K562 (cell line): ENCODE measurements around the gene MTPN. TPM values are rescaled to one million over a fixed set of nuclear protein-coding genes. Genes with fewer than 3 reads are reported as not detected.

ENCODE experiments used
- ATAC-seq: fragments of 200-7000 bp; cut with Tn5 transposase; 3 replicates; pipeline ENCODE4 v1.9.1; 2020; ENCODE audit warnings: moderate library complexity
- BruUV-seq: library from RNA; stranded (reverse); fragments of 400-500 nt; replicated peaks from 2 replicates; lab custom pipeline; 2021; lab: Mats Ljungman, UMichigan
- CTCF ChIA-PET: fragments of 300-600 bp; formaldehyde crosslinking; extraction: SDS; loops from one replicate; lab custom pipeline; 2021; ENCODE audit warnings: low intra/inter-chr PET ratio; lab: Yijun Ruan, JAX
- POLR2A ChIA-PET: fragments of 300-600, 350-650 bp; sonication (Branson Sonifier 250); formaldehyde crosslinking; extraction: SDS; loops from one replicate; lab custom pipeline; 2021; ENCODE audit warnings: antibody characterized with exemption, inconsistent platforms; lab: Yijun Ruan, JAX
- DNase-seq, 4 experiments: peaks; one replicate each; pipeline versions ENCODE4 v3.0.0 to v3.0.0-alpha.2; 2011 to 2018; ENCODE audit warnings: low spot score in 3 of 4, mixed read lengths in 3 of 4; ENCODE audit errors: extremely low read depth in 1 of 4
- FAIRE-seq: peaks from 2 replicates; lab custom pipeline; 2011; peaks lifted over from hg19 to GRCh38; lab: Jason Lieb, UNC
- H2AFZ ChIP-seq: 2 replicates; pipeline ENCODE4 v1.6.0; 2011; ENCODE audit warnings: low read depth, low read length, control low read depth, inconsistent platforms
- H3K27ac ChIP-seq: fragments of 200-600 bp; 3 replicates; pipeline ENCODE4 v1.8.0; 2011; ENCODE audit warnings: low read depth, mild to moderate bottlenecking, control low read depth, inconsistent platforms, low read length, moderate library complexity, mixed read lengths; ENCODE audit errors: extremely low read depth
- H3K27me3 ChIP-seq, 2 experiments: fragments of 300-600 bp in 1 of 2; 2 replicates in 1 of 2; 3 replicates in 1 of 2; pipeline versions ENCODE4 v1.6.0 to v1.8.0; 2011; ENCODE audit warnings: inconsistent platforms in 2 of 2, low read length in 2 of 2, mild to moderate bottlenecking in 1 of 2, mixed read lengths in 1 of 2, moderate library complexity in 1 of 2; ENCODE audit not compliant: control insufficient read depth in 2 of 2, insufficient read depth in 2 of 2
- H3K36me3 ChIP-seq: fragments of 300-600 bp; 3 replicates; pipeline ENCODE4 v1.8.0; 2011; ENCODE audit warnings: mild to moderate bottlenecking, low read length, inconsistent platforms; ENCODE audit not compliant: control insufficient read depth, insufficient read depth
- H3K4me1 ChIP-seq, 2 experiments: fragments of 200-600 bp in 1 of 2; replicated peaks in 1 of 2; 2 replicates in 1 of 2; 3 replicates in 1 of 2; pipeline versions ENCODE4 v1.5.1 to v1.8.0; 2011; ENCODE audit warnings: inconsistent platforms in 2 of 2, low read length in 2 of 2, mild to moderate bottlenecking in 1 of 2, mixed read lengths in 1 of 2, moderate library complexity in 1 of 2; ENCODE audit not compliant: control insufficient read depth in 2 of 2, insufficient read depth in 2 of 2
- H3K4me2 ChIP-seq: 2 replicates; pipeline ENCODE4 v1.6.1; 2011; ENCODE audit warnings: low read length, control low read depth, inconsistent platforms, mixed read lengths; ENCODE audit not compliant: insufficient read depth
- H3K4me3 ChIP-seq: fragments of 200-600 bp; sonication (generic), shearing (Covaris generic); 2 replicates; pipeline ENCODE4 v1.5.1; 2016; ENCODE audit warnings: control low read depth, inconsistent platforms
- H3K79me2 ChIP-seq: fragments of 200-600 bp; 3 replicates; pipeline ENCODE4 v1.8.0; 2011; ENCODE audit warnings: low read length, inconsistent platforms; ENCODE audit not compliant: control insufficient read depth, insufficient read depth
- H3K9ac ChIP-seq, 2 experiments: 2 replicates each; pipeline versions ENCODE4 v1.6.0 to v1.6.1; 2011; ENCODE audit warnings: low read depth in 2 of 2, low read length in 2 of 2, control low read depth in 1 of 2, inconsistent platforms in 1 of 2, mild to moderate bottlenecking in 1 of 2, mixed read lengths in 1 of 2; ENCODE audit not compliant: insufficient read depth in 1 of 2
- H3K9me1 ChIP-seq: one replicate; pipeline ENCODE4 v1.6.0; 2011; ENCODE audit warnings: inconsistent platforms, mild to moderate bottlenecking, low read length, moderate library complexity; ENCODE audit not compliant: control insufficient read depth, insufficient read depth
- H3K9me3 ChIP-seq: replicated peaks from 2 replicates; pipeline ENCODE4 v1.5.1; 2011; ENCODE audit warnings: low read depth, low read length, inconsistent platforms; ENCODE audit not compliant: control insufficient read depth, insufficient read depth
- H4K20me1 ChIP-seq: replicated peaks from 2 replicates; pipeline ENCODE4 v1.6.1; 2011; ENCODE audit warnings: low read length, inconsistent platforms, mixed read lengths; ENCODE audit not compliant: control insufficient read depth, insufficient read depth
- CBFA2T2 ChIP-seq: fragments of 450-650 bp; conservative IDR thresholded peaks from 2 replicates; pipeline ENCODE4 v1.6.1; 2017; ENCODE audit warnings: mild to moderate bottlenecking
- CXXC5 ChIP-seq: fragments of 250-450 bp; sonication (Bioruptor Pico); IDR thresholded peaks from 2 replicates; pipeline ENCODE4 v1.8.0; 2022; ENCODE audit warnings: inconsistent platforms, mild to moderate bottlenecking, moderate library complexity
- HDAC1 ChIP-seq, 2 experiments: fragments of 450-650 bp; IDR thresholded peaks; 2 replicates each; pipeline ENCODE4 v1.6.1; 2016 to 2017; ENCODE audit warnings: inconsistent platforms in 1 of 2, mild to moderate bottlenecking in 1 of 2, moderate library complexity in 1 of 2
- LCOR ChIP-seq: sonication (generic); formaldehyde crosslinking; IDR thresholded peaks from 2 replicates; pipeline ENCODE4 v1.8.0; 2022; ENCODE audit warnings: mild to moderate bottlenecking, missing genetic modification reagents
- MTA1 ChIP-seq: fragments of 450-650 bp; IDR thresholded peaks from 2 replicates; pipeline ENCODE4 v1.6.1; 2017; ENCODE audit warnings: borderline replicate concordance
- NFIC ChIP-seq: fragments of 450-650 bp; IDR thresholded peaks from 2 replicates; pipeline ENCODE4 v1.6.1; 2017; ENCODE audit warnings: mild to moderate bottlenecking, inconsistent platforms
- POLR2A ChIP-seq: fragments of 450-650 bp; conservative IDR thresholded peaks from 2 replicates; pipeline ENCODE4 v1.6.1; 2016
- POLR2G ChIP-seq: fragments of 200-400 bp; formaldehyde crosslinking; IDR thresholded peaks from 2 replicates; pipeline ENCODE4 v1.6.1; 2017; ENCODE audit warnings: low read depth, mild to moderate bottlenecking, antibody characterized with exemption, low read length, moderate library complexity
- RAD21 ChIP-seq, 2 experiments: fragments of 250-450 bp in 1 of 2; fragments of 450-650 bp in 1 of 2; sonication (Bioruptor Pico) in 1 of 2; formaldehyde crosslinking in 1 of 2; IDR thresholded peaks in 1 of 2; conservative IDR thresholded peaks in 1 of 2; 2 replicates each; pipeline versions ENCODE4 v1.4.0 to v1.8.0; 2020 to 2022; ENCODE audit warnings: mild to moderate bottlenecking in 2 of 2, moderate library complexity in 1 of 2
- SIN3A ChIP-seq, 2 experiments: fragments of 150-350 bp in 1 of 2; IDR thresholded peaks; 2 replicates each; pipeline ENCODE4 v1.6.1; 2011 to 2016; ENCODE audit warnings: borderline replicate concordance in 2 of 2, low read depth in 2 of 2, low read length in 2 of 2, mild to moderate bottlenecking in 2 of 2, moderate library complexity in 2 of 2; ENCODE audit not compliant: control insufficient read depth in 1 of 2
- SMC3 ChIP-seq: conservative IDR thresholded peaks from 2 replicates; pipeline ENCODE4 v1.6.1; 2011; ENCODE audit warnings: low read depth, low read length, improper control_type of control experiment; ENCODE audit not compliant: insufficient read depth
- SNIP1 ChIP-seq: fragments of 450-650 bp; IDR thresholded peaks from 2 replicates; pipeline ENCODE4 v1.7.1; 2017; ENCODE audit warnings: low read depth, mild to moderate bottlenecking
- SOX6 ChIP-seq: fragments of 450-650 bp; IDR thresholded peaks from 2 replicates; pipeline ENCODE4 v1.6.1; 2014; ENCODE audit warnings: mild to moderate bottlenecking
- SP1 ChIP-seq: sonication (generic); formaldehyde crosslinking; IDR thresholded peaks from 2 replicates; pipeline ENCODE4 v1.8.1; 2022; ENCODE audit warnings: mild to moderate bottlenecking, missing genetic modification reagents
- TAF15 ChIP-seq: fragments of 200-400 bp; formaldehyde crosslinking; IDR thresholded peaks from 2 replicates; pipeline ENCODE4 v1.6.1; 2017; ENCODE audit warnings: mild to moderate bottlenecking, low read depth, low read length, moderate library complexity
- ZNF12 ChIP-seq: sonication (generic); formaldehyde crosslinking; IDR thresholded peaks from 2 replicates; pipeline ENCODE4 v1.4.0; 2020; ENCODE audit warnings: mild to moderate bottlenecking, missing genetic modification reagents
- ZSCAN32 ChIP-seq: fragments of 450-650 bp; formaldehyde crosslinking; IDR thresholded peaks from 2 replicates; pipeline ENCODE4 v1.4.0; 2020; ENCODE audit warnings: mild to moderate bottlenecking, moderate library complexity
- WGBS: fragments of 100-300 bp; shearing (Covaris generic); methylation state at CpG from one replicate; pipeline ENCODE4 v1.1.6; 2016; ENCODE audit warnings: low coverage, mixed read lengths; ENCODE audit not compliant: insufficient coverage; ENCODE audit errors: missing lambda C conversion rate; 5-methylcytosine and 5-hydroxymethylcytosine counted together
- in situ Hi-C: fragments of 300-500 bp; cut with MboI; formaldehyde crosslinking; loops from 4 replicates; pipeline ENCODE4 v1.15.0; 2018; ENCODE audit warnings: inconsistent platforms, mixed read lengths
- intact Hi-C: fragments of 100-400 bp; cut with micrococcal nuclease; formaldehyde crosslinking; loops from 2 replicates; pipeline ENCODE4 v1.14.2; 2022
- polyA plus RNA-seq, 8 experiments: library from polyadenylated mRNA; depleted of rRNA in 4 of 8; stranded (reverse) in 5 of 8; unstranded in 3 of 8; fragments of >200 nt; fragmentation: Nextera tagmentation in 2 of 8; fragmentation: Illumina TruSeq in 1 of 8; extraction: Ambion mirVana in 2 of 8; extraction: Trizol in 1 of 8; gene quantifications; 2 replicates each; pipeline versions ENCODE4 v1.2.1 to v1.2.3, GENCODE V29; 2011 to 2014; ENCODE audit warnings: inconsistent platforms in 1 of 8, missing spikeins in 1 of 8
- total RNA-seq, 7 experiments: library from RNA; depleted of rRNA in 6 of 7; stranded (reverse); fragments of >200 nt in 6 of 7; fragmentation: Illumina TruSeq in 2 of 7; extraction: Trizol in 2 of 7; gene quantifications; 2 replicates each; pipeline versions ENCODE4 v1.2.1 to v1.2.3, GENCODE V29; 2011 to 2021; ENCODE audit warnings: low replicate concordance in 1 of 7
- TF ChIP-seq, protein P1 (sequence below): fragments of 450-650 bp; IDR thresholded peaks from 2 replicates; pipeline ENCODE4 v1.6.1; 2014; ENCODE audit warnings: low read depth, mild to moderate bottlenecking, moderate library complexity, borderline replicate concordance
- TF ChIP-seq, protein P2 (sequence below): fragments of 450-650 bp; IDR thresholded peaks from 2 replicates; pipeline ENCODE4 v1.6.1; 2017; ENCODE audit warnings: antibody characterized with exemption
- TF ChIP-seq, protein P3 (sequence below): sonication (generic); formaldehyde crosslinking; IDR thresholded peaks from 2 replicates; pipeline ENCODE4 v1.8.0; 2022; ENCODE audit warnings: mild to moderate bottlenecking, missing genetic modification reagents

MTPN gene
- total and polyA plus RNA-seq, 9 of the 15 experiments (the other 6 are each of a cell fraction or from before 2014, with no cell fraction given) = 68.5 to 261 (median 156) TPM

DNA sequence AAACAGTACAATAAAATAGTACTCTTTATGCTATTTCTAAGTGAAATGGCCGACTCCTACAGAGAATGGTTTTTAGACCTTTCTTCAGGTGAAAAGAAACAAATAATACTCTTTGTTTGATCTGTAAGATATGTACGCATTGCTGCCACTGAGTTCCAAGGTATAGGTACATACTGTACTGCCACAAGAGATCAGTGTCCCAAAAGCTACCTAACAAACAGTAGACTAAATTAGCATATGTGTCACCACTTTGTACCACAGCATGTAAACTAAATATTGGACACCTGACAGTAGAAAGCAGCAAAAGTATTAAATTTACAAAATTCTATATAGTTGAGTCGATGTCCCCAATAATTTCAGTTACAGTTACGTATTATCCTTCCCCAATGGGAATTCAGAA is 14.4 kb downstream of the MTPN start:
- Histone ChIP-seq H3K4me1 (peaks cover 0 to 24% of the 10 kb centered on the region in 2 experiments; a peak in 4 of 5 replicates), H3K27me3 (no peaks in the 10 kb centered on the region), H3K36me3 (peaks cover 40% of the 10 kb centered on the region), H4K20me1 (no peaks in the 10 kb centered on the region), H3K9me3 (no peaks in the 10 kb centered on the region), H3K9ac (no peak overlapping the region), H3K4me2 (no peak overlapping the region), H3K79me2 (peaks cover 100% of the 10 kb centered on the region), H2AFZ (no peak overlapping the region), H3K27ac (no peak overlapping the region; the same call in 2 of the 3 replicates), H3K9me1 (no peaks in the 10 kb centered on the region), H3K4me3 (no peak overlapping the region)
- 91% methylated on average over 4 of the region's 4 CpGs for WGBS
- ATAC-seq (peak; percentile 60), DNase-seq (no peak), FAIRE-seq (no peak)
- ChIA-PET POLR2A (interaction anchor here (1.0 kb wide), 1 partner anchor 12 kb away, joined by 5 read pairs; no protein-coding TSS in a partner anchor), CTCF (no interaction called here)
- intact Hi-C loops (no loop called here), in situ Hi-C loops (loop anchor here (10.0 to 25.0 kb wide), 2 partner anchors 448 to 1301 kb away; partner anchors contain the start of gene CNOT4)
- no TSS peak for BruUV-seq
- TF ChIP-seq, protein P1, sequence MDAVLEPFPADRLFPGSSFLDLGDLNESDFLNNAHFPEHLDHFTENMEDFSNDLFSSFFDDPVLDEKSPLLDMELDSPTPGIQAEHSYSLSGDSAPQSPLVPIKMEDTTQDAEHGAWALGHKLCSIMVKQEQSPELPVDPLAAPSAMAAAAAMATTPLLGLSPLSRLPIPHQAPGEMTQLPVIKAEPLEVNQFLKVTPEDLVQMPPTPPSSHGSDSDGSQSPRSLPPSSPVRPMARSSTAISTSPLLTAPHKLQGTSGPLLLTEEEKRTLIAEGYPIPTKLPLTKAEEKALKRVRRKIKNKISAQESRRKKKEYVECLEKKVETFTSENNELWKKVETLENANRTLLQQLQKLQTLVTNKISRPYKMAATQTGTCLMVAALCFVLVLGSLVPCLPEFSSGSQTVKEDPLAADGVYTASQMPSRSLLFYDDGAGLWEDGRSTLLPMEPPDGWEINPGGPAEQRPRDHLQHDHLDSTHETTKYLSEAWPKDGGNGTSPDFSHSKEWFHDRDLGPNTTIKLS = no peak
- no peak for TF ChIP-seq TAF15
- 0 out of 2 replicates have a peak, but pooled peaks have one; percentile 21 for TF ChIP-seq LCOR (CRISPR knock-in tag)
- 0 out of 2 replicates have a peak, but pooled peaks have one; percentile 18 for TF ChIP-seq SP1 (CRISPR knock-in tag)
- no peak for TF ChIP-seq SNIP1
- TF ChIP-seq POLR2A = no peak
- no peak for TF ChIP-seq CBFA2T2
- no peak for TF ChIP-seq NFIC
- TF ChIP-seq, protein P2, sequence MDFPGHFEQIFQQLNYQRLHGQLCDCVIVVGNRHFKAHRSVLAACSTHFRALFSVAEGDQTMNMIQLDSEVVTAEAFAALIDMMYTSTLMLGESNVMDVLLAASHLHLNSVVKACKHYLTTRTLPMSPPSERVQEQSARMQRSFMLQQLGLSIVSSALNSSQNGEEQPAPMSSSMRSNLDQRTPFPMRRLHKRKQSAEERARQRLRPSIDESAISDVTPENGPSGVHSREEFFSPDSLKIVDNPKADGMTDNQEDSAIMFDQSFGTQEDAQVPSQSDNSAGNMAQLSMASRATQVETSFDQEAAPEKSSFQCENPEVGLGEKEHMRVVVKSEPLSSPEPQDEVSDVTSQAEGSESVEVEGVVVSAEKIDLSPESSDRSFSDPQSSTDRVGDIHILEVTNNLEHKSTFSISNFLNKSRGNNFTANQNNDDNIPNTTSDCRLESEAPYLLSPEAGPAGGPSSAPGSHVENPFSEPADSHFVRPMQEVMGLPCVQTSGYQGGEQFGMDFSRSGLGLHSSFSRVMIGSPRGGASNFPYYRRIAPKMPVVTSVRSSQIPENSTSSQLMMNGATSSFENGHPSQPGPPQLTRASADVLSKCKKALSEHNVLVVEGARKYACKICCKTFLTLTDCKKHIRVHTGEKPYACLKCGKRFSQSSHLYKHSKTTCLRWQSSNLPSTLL = no peak
- TF ChIP-seq MTA1 = no peak
- TF ChIP-seq SIN3A (IDR thresholded peaks at IDR 0.05; ENCODE audit: borderline replicate concordance in 2 of 2, control insufficient read depth in 1 of 2, low read depth in 2 of 2, low read length in 2 of 2) = no peak
- TF ChIP-seq, protein P3, sequence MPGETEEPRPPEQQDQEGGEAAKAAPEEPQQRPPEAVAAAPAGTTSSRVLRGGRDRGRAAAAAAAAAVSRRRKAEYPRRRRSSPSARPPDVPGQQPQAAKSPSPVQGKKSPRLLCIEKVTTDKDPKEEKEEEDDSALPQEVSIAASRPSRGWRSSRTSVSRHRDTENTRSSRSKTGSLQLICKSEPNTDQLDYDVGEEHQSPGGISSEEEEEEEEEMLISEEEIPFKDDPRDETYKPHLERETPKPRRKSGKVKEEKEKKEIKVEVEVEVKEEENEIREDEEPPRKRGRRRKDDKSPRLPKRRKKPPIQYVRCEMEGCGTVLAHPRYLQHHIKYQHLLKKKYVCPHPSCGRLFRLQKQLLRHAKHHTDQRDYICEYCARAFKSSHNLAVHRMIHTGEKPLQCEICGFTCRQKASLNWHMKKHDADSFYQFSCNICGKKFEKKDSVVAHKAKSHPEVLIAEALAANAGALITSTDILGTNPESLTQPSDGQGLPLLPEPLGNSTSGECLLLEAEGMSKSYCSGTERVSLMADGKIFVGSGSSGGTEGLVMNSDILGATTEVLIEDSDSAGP (CRISPR knock-in tag) = no peak
- no peak for TF ChIP-seq ZNF12 (CRISPR knock-in tag)
- no peak for TF ChIP-seq POLR2G
- TF ChIP-seq RAD21 (CRISPR knock-in tag; conservative IDR thresholded peaks at IDR 0.05 in 1 of 2, IDR thresholded peaks at IDR 0.05 in 1 of 2) = 0 out of 4 replicates have a peak, but pooled peaks of 1 of the 2 experiments have one; percentile 5
- no peak for TF ChIP-seq CXXC5 (CRISPR knock-in tag)
- no peak for TF ChIP-seq ZSCAN32 (CRISPR knock-in tag)
- TF ChIP-seq HDAC1 (IDR thresholded peaks at IDR 0.05) = no peak
- TF ChIP-seq SOX6 = no peak
- TF ChIP-seq SMC3 = no peak
